Erythroblast (primary cell): Measurements from ENCODE around the gene STEAP3.

Experiments used
- DNase-seq, 2 experiments: peaks; one replicate each; lab custom pipeline; 2025; lab: John Stamatoyannopoulos, UW
- GATA1 ChIP-seq: IDR thresholded peaks from 2 replicates; pipeline ENCODE4 v1.6.1; 2011; ENCODE audit warnings: low read depth, mild to moderate bottlenecking, control low read depth, low read length, moderate library complexity
- POLR2A ChIP-seq: IDR thresholded peaks from 2 replicates; pipeline ENCODE4 v1.6.1; 2011; ENCODE audit warnings: mild to moderate bottlenecking, low read length

STEAP3 gene

DNA sequence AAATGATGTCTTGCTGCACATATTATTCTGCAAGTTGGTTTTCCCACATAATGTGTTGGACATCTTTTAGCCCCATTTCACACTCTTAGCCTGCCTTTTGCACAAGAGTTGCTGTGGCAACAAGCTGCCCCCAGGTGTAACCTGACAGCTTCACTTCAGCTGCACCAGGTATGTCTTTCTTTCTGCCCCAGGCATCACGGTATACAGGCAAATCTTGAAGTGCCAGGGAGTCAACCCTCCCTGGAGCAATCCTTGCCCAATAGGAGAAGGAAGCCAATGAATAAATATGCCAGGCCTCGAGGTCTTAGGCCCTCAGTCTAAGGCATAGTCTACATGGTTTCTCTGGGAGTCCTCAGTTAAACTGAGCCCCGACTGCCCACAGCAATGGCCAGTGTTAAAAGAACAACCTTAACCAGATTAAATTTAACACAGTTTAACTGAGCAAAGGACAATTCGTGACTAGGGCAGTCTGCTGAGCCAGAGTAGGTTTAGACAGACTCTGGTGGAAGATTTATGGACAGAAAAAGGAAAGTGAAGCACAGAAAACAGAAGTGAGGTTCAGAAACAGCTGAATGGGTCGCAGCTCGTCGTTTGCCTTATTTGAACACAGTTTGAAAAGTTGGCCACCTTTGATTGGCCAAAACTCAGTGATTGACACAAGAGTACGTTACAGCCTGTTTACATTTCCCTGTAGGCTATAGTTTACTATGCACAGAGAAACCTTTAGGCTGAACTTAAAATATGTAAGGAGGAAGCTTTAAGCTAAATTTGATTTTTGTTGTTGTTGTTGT lies 33.1 kb upstream of the STEAP3 start:
- TF ChIP-seq POLR2A = no peak
- no peak for TF ChIP-seq GATA1

DNA sequence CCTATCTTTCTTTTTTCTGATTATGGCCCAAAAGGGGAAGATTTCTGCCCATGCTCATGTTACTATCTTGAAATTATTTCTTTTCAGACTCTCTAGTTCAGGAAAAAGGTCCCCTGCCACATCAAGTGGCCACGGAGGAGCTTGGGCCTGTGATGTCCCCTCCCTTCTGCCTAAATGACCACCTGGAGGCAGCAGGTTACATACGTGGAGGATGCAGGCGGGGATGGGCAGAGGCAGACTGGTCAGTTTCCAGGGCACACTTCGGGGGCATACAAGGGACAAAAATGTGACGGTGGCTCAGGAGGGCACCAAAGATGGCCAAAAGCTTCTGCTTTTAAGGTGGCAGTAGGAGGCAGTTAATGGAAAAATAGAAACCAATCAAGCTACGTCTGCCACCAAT lies 30.7 kb upstream of the STEAP3 start:
- no peak for DNase-seq
- TF ChIP-seq GATA1 (no peak), POLR2A (no peak)

More for the DNA sequence above, 33.1 kb upstream of the STEAP3 start:
- DNase-seq = no peak

DNA sequence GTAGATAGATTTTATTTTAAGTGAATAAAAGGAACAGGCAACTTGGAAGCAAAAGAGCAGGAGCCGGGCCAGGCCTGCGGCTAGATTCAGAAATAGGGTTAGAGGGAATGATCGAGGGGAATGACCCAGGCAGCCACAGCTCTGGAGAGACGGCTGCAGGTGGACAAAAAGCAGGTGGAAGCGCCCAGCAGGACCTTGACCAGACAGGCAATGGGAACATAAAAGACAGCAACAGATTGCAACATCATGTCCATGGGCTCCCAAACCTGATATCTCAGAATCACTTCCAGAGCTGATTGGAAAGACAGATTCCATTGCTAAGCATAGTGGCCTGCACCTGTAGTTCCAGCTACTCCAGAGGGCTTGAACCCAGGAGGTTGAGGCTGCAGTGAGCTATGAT lies 28.6 kb upstream of the STEAP3 start:
- DNase-seq = no peak
- TF ChIP-seq POLR2A (no peak), GATA1 (no peak)

DNA sequence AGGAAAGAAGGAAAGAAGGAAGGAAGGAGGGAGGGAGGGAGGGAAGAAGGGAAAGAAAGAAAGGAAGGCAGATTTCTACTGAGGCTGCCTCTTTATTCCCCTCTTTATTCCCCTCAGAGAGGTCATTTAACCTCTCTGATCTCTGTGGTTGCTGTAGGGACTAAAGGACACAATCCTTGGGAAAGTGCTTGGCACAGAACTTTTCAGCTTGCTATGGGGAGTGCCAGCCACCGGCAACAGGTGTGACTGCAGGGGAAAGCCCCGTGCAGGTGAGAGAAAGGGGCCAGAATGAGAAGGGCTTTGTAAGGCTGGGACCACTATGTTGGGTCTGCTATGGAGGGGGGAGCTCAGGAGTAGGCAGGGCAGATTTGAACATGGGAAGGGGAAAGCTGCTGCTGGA lies 27.7 kb upstream of the STEAP3 start:
- TF ChIP-seq GATA1 = no peak
- TF ChIP-seq POLR2A = no peak
- DNase-seq = no peak

DNA sequence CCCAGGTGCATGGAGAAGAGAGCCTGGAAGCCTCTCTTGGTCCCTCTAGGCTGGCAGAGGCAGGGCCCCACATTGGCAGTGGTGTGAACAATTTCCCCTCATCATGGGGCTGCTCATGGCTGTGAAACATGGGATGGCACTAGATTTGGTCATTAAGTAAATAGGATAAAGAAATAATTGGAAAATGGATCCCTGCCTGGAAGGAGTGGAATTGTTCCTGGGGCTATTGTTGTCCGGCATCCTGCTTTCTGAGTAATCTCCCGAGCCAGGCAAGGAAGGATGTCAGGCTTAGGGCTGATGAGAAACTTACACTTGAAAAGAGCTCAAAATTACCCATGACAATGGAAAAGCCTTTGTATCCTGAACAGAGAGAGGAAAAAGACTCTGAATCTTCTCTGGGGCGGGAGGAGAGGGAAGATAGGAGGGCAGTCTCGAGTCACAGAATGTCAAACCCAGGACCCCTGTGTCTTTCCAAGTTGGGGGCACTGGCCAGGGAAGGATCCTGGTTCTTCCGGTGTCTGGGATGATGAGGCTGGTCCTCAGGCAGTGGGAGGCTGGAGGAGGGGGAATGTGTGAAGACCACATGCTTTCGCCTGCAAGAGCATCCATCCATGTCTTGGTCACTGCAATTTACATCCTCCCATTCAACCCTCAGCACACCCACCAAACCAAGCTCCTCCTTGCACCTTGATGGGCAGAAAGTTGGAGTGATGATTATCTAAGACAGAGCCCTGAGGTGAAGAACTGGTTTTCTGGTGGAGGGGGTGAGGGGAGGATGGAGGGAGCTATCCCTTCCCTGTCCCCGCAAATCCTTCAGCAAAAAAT lies 27.1 kb upstream of the STEAP3 start:
- no peak for DNase-seq
- TF ChIP-seq POLR2A (no peak), GATA1 (no peak)

DNA sequence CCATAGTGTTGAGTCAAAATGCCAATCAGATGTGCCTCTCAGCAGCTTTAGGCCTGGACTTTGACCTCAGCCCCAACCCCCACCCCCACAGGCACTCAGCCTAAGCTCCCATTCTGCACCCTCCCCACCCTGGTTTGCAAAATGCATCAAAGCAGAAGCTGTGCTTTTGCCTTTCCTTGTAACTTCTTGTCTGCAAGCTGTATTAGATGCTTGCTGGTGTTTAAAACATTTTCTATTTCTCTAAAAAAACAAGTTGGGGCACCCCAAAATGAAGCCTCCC lies 26.6 kb upstream of the STEAP3 start:
- TF ChIP-seq POLR2A = no peak
- TF ChIP-seq GATA1 = no peak

DNA sequence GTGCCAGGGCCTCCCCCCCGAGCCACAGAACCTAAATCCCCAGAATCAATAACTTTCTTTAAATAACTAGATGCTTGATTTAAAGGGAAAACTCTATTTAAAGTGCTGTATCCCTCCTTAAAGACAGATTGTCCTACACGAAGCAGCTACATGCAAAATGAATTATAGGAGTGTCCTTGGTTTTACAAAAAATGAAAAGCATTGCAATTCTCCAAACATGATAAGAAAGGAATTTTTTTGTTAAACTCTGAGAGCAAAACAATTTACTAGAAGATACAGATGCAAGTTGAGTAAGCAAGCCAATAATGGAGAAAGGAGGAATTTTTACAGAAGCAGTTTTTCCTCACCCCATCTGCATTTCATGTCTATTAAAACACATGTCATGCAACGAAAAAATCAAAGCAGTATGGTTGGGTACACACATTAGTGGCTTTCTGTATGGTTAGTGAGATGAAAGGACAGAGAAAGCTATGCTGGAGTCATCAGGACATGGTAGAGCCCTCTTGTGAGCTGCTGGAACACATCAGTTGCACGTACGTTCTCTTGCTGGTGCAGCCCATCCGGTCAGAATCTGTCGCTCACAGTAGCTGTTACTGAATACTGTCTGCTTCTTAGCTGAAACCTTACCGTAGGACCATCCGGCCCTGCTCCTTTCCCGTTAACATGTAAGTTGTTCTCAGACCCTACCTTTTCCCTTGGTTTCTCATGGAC lies 25.9 kb upstream of the STEAP3 start:
- no peak for DNase-seq
- TF ChIP-seq GATA1 = no peak
- no peak for TF ChIP-seq POLR2A

More for the DNA sequence above, 26.6 kb upstream of the STEAP3 start:
- DNase-seq = no peak

DNA sequence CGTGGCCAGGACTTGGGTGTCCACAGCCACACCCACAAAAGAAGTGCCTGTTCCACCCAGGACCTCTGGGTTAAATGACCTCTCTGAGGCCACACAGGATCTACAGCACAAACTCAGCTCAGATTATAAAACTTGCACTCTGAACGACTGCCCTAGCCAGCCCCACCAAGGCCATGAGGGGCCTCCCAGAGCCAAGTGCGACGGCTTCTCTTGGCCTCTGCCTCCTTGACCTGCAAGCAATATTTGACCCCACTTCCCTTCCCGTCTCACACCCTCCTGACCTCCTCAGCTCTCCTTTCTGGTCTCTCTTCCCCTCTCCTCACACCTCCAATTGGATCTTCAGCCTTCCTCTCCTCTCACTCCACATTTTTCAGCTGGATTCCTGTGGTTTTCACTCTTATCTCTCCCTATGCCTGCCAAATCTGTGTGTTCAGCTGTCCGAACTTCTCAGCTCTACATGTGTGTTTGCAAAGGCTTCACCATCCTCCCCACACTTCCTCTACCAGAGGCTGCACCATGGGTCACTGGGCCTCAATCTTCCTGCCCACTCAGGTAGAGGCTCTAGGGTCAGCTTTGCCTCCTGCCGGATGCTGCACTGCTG lies 25.3 kb upstream of the STEAP3 start:
- no peak for DNase-seq
- no peak for TF ChIP-seq POLR2A
- no peak for TF ChIP-seq GATA1

DNA sequence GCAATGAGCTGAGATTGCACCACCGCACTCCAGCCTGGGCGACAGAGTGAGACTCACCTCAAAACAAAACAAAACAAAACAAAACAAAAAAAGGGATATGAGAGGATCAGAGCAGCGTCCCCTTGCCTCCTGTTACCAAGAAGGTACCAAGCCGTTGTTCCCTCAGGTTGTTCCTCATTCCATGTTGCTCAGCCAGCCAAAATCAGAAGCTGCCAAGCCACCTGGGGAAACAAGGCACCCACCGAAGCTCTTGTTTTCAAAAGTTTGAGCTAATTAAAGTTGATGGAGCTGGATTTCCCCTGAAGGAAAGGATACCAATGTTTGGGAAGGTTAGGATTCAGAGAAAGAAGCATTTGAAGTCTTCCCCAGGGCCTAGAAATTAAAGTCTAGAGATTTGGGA lies 21.8 kb upstream of the STEAP3 start:
- TF ChIP-seq GATA1 (no peak), POLR2A (no peak)
- no peak for DNase-seq

DNA sequence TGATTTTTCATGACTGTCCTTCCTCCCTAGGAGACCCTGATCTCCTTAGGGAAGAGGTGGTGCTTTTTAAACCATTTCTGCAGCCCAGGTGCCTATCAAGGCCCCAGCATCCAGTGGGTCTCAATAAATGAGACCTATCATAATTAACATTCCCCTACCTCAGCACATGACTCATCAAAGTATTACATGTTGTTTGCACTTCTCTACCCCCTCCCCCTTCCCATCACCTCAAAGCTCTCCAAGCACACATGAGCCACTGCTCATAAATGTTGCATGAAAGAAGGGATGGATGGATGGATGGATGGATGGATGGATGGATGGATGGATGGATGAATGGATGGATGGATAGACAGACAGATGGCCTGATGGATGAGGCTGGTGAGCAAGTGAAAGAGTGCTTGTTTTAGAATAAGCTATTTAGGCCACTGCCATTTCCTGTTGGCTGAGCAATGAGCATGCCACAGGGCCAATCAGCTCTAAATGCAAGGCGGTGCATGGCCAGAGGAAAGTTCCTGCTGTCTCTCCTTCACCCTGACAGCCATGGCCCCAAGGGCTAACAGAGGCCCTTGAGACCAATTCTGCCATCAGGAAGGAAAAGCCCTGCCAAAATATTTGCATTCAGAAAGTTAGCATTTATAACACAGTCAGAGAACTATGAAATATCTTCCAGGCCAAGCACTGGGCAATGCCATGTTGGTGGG lies 20.9 kb upstream of the STEAP3 start:
- DNase-seq = no peak
- TF ChIP-seq GATA1 = no peak
- no peak for TF ChIP-seq POLR2A

DNA sequence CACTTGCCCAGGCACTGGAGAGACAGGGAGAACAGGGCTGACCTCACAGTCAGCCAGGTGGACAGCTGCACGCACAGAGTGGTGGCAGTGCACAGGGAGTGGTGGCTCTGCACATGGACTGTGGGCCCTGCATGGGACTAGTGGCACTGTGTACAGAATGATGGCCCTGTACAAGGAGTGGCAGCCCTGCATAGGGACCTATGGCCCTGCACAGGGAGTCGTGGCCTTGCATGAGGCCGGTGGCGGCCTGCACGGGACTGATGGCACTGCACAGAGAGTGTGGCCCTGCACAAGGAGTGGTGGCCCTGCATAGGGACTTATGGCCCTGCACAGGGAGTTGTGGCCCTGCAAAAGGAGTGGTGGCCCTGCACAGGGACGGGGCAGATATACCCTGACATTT lies 19.1 kb upstream of the STEAP3 start:
- TF ChIP-seq GATA1 (no peak), POLR2A (no peak)
- no peak for DNase-seq

DNA sequence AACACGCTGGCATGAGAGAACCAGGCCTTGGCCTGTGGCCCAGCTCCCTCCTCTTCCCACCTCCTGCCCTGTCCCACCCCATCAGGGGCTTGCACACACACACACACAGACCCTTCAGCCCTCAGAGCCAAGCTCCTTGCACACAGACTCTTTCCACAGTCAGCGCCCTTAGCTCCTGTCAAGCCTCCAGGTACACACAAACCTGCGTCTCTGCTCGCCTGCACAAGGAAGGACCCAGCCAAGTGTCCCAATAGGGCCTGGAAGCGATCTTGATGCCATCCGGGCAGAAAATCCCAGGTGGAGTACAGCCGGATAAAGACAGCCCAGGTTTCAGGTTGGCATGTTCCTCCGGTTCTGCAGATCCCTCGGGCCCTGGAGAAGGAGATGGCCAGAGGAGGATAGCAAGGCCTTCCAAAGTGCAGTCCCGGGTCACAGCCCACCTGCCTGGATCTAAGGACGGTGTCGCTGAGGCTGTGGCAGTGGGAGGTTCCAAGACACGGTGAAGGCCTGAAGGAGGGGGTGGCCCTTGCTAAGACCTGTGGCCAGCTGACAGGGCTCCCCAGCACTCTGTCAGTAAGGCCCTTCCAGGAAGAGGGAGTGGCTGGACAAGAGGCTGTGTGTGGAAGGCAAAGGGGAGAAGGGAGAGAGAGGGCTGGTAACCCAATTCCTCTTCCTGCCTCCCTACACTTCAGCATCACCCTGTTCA lies 18.5 kb upstream of the STEAP3 start:
- TF ChIP-seq POLR2A = no peak
- TF ChIP-seq GATA1 = no peak
- no peak for DNase-seq

DNA sequence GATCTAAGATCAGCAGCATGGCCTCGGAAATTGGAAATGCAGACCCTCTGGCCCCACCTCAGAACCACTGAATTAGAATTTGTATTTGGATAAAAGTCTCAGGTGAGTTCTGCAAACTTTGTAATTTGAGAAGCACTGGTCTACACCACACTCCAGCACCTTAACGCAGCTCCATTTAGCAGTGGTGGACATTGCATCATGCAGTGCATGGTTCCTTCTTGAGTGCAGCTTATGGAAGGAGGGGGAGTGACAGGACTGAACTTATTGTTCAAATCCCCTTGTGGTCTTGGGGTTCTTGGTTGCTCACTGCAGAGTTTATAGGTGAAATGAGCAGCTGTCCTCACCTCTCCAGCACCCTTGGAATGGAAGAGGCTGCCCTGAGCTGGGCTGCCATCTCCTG lies 17.4 kb upstream of the STEAP3 start:
- no peak for DNase-seq
- TF ChIP-seq GATA1 (no peak), POLR2A (no peak)
